GM10266 (cell line): ENCODE data around the gene DNM3.

Experiments used
- DNase-seq: peaks from one replicate; pipeline ENCODE4 v3.0.0; 2012; ENCODE audit errors: extremely low spot score
- CTCF ChIP-seq: IDR thresholded peaks from 2 replicates; pipeline ENCODE4 v1.5.1; 2012; ENCODE audit warnings: mild to moderate bottlenecking, low read depth; ENCODE audit not compliant: control insufficient read depth, insufficient read depth; ENCODE audit errors: missing control alignments

The DNM3 gene

GRCh38 chr1:172380441-172381244 lies 539.3 kb downstream of the DNM3 start:
- DNase-seq, result peak; percentile 31
- no peak for TF ChIP-seq CTCF

GRCh38 chr1:172381946-172382345 lies 540.6 kb downstream of the DNM3 start:
- no peak for TF ChIP-seq CTCF
- DNase-seq, result no peak

GRCh38 chr1:172382406-172382805 lies 541.1 kb downstream of the DNM3 start:
- no peak for DNase-seq
- no peak for TF ChIP-seq CTCF

- no peak for DNase-seq
- no peak for TF ChIP-seq CTCF
Observed at GRCh38 chr1:172382990-172383389, 541.7 kb downstream of the DNM3 start.

GRCh38 chr1:172383536-172383935 lies 542.2 kb downstream of the DNM3 start:
- TF ChIP-seq CTCF, result no peak
- DNase-seq, result no peak

GRCh38 chr1:172384656-172385055 lies 543.4 kb downstream of the DNM3 start:
- no peak for TF ChIP-seq CTCF
- no peak for DNase-seq

GRCh38 chr1:172386046-172386445 lies 544.7 kb downstream of the DNM3 start:
- no peak for DNase-seq
- no peak for TF ChIP-seq CTCF
